Hepatocyte (in vitro differentiated cells): ENCODE data around the gene ALPG.
"Not testable (repeated sequence)": the region's sequence is repeated elsewhere in the genome, so short reads cannot be mapped to it uniquely, and the experiment has no call there.

Experiments used
- CTCF ChIP-seq: fragments of 200-600 bp; sonication (generic); IDR thresholded peaks from 2 replicates; pipeline ENCODE4 v1.5.1; 2016; ENCODE audit warnings: antibody characterized with exemption, mild to moderate bottlenecking; ENCODE audit not compliant: poor library complexity
- EZH2 ChIP-seq: fragments of 200-600 bp; sonication (generic); IDR thresholded peaks from 2 replicates; pipeline ENCODE4 v1.6.1; 2016; ENCODE audit warnings: antibody characterized with exemption, mild to moderate bottlenecking, borderline replicate concordance

DNA sequence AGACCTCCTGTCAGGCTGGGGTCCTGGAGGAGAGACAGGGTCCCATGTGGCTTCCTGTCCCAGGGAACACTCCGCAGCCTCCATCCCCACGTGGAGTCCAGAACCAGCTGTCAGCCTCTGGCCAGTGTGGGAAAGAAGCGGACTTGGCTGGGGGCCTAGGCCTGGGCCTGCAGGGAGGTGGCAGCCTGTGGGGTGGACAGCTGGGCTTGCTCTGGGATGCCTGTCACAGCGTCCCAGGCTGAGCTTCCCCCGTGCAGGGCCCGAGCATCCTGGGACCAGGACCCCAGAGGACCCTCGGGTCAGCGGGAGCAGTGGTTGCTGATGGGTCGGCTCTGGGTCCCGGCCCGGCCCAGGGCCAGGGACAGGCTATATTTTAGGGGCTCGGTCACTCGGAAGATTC, 35.8 kb downstream of the ALPG start:
- TF ChIP-seq CTCF, EZH2: not testable (repeated sequence)
